WTC11 (cell line): Measurements from ENCODE around the gene DHDDS. TPM values are rescaled to one million over a fixed set of nuclear protein-coding genes. Genes with fewer than 3 reads are reported as not detected.

ENCODE experiments used
- ATAC-seq: fragments of 200-7000 bp; cut with Tn5 transposase; 2 replicates; pipeline ENCODE4 v1.10.0; 2021; ENCODE audit warnings: mild to moderate bottlenecking, moderate library complexity
- CTCF ChIA-PET: fragments of 300-600 bp; sonication (Branson Sonifier 250); formaldehyde crosslinking; loops from one replicate; lab custom pipeline; 2021; ENCODE audit warnings: antibody characterized with exemption; lab: Charles Lee
- POLR2A ChIA-PET: fragments of 350-600 bp; sonication (Branson Sonifier 250); formaldehyde crosslinking; loops from one replicate; lab custom pipeline; 2021; ENCODE audit warnings: antibody characterized with exemption; lab: Charles Lee
- DNase-seq: peaks from one replicate; pipeline ENCODE4 v3.0.0; 2021; ENCODE audit warnings: low spot score
- H3K27ac Mint-ChIP-seq: 2 replicates; pipeline ENCODE4 v1.8.0; 2021; ENCODE audit warnings: mixed read lengths
- H3K27me3 Mint-ChIP-seq: 2 replicates; pipeline ENCODE4 v1.8.0; 2021; ENCODE audit warnings: low read depth, mild to moderate bottlenecking, moderate library complexity, mixed read lengths
- H3K36me3 Mint-ChIP-seq: 2 replicates; pipeline ENCODE4 v1.8.0; 2021; ENCODE audit warnings: mixed read lengths
- H3K4me1 Mint-ChIP-seq: 2 replicates; pipeline ENCODE4 v1.8.0; 2022; ENCODE audit warnings: mixed read lengths
- H3K4me3 Mint-ChIP-seq: 2 replicates; pipeline ENCODE4 v1.8.0; 2021; ENCODE audit warnings: mild to moderate bottlenecking, moderate library complexity, mixed read lengths
- H3K9me3 Mint-ChIP-seq: 2 replicates; pipeline ENCODE4 v1.8.0; 2021; ENCODE audit warnings: mixed read lengths
- AR ChIP-seq: fragments of 250-450 bp; sonication (Bioruptor Pico); IDR thresholded peaks from 2 replicates; pipeline ENCODE4 v1.9.0; 2021; ENCODE audit warnings: mild to moderate bottlenecking
- CBFB ChIP-seq: sonication (generic); formaldehyde crosslinking; IDR thresholded peaks from 2 replicates; pipeline ENCODE4 v1.8.1; 2022; ENCODE audit warnings: mild to moderate bottlenecking, low read depth, missing genetic modification reagents
- CDX4 ChIP-seq: fragments of 250-450 bp; sonication (Bioruptor Pico); IDR thresholded peaks from 2 replicates; pipeline ENCODE4 v1.9.0; 2021; ENCODE audit warnings: moderate library complexity, mild to moderate bottlenecking, inconsistent platforms, borderline replicate concordance
- CTCF ChIP-seq: fragments of 200-600 bp; IDR thresholded peaks from 2 replicates; pipeline ENCODE4 v1.8.0; 2022; ENCODE audit warnings: antibody characterized with exemption
- ELF4 ChIP-seq: sonication (generic); formaldehyde crosslinking; IDR thresholded peaks from 2 replicates; pipeline ENCODE4 v1.8.1; 2022; ENCODE audit warnings: low read depth, mild to moderate bottlenecking, moderate library complexity, missing genetic modification reagents
- EMX1 ChIP-seq: fragments of 250-450 bp; sonication (Bioruptor Pico); IDR thresholded peaks from 2 replicates; pipeline ENCODE4 v1.8.0; 2021; ENCODE audit warnings: mild to moderate bottlenecking
- FOXP1 ChIP-seq: sonication (generic); formaldehyde crosslinking; IDR thresholded peaks from 2 replicates; pipeline ENCODE4 v1.8.0; 2022; ENCODE audit warnings: missing genetic modification reagents, mild to moderate bottlenecking, moderate library complexity, borderline replicate concordance
- GABPB1 ChIP-seq: sonication (generic); formaldehyde crosslinking; IDR thresholded peaks from 2 replicates; pipeline ENCODE4 v1.8.1; 2023; ENCODE audit warnings: mild to moderate bottlenecking, missing genetic modification reagents
- IRF1 ChIP-seq: sonication (generic); formaldehyde crosslinking; IDR thresholded peaks from 2 replicates; pipeline ENCODE4 v1.8.0; 2023; ENCODE audit warnings: missing genetic modification reagents
- JUN ChIP-seq: sonication (generic); formaldehyde crosslinking; IDR thresholded peaks from 2 replicates; pipeline ENCODE4 v1.8.0; 2023; ENCODE audit warnings: mild to moderate bottlenecking, missing genetic modification reagents
- KAT7 ChIP-seq: sonication (generic); formaldehyde crosslinking; IDR thresholded peaks from 2 replicates; pipeline ENCODE4 v1.8.1; 2023; ENCODE audit warnings: missing genetic modification reagents, mild to moderate bottlenecking, borderline replicate concordance
- MLX ChIP-seq: sonication (generic); formaldehyde crosslinking; IDR thresholded peaks from 2 replicates; pipeline ENCODE4 v1.8.1; 2023; ENCODE audit warnings: mild to moderate bottlenecking, missing genetic modification reagents, moderate library complexity
- MXD4 ChIP-seq: fragments of 250-450 bp; sonication (Bioruptor Pico); IDR thresholded peaks from 2 replicates; pipeline ENCODE4 v1.8.0; 2021; ENCODE audit warnings: mild to moderate bottlenecking, moderate library complexity, borderline replicate concordance
- NFATC4 ChIP-seq: fragments of 250-450 bp; sonication (Bioruptor Pico); IDR thresholded peaks from 2 replicates; pipeline ENCODE4 v1.9.0; 2021; ENCODE audit warnings: mild to moderate bottlenecking
- NR1H2 ChIP-seq: sonication (generic); formaldehyde crosslinking; IDR thresholded peaks from 2 replicates; pipeline ENCODE4 v1.9.0; 2021; ENCODE audit warnings: mild to moderate bottlenecking, moderate library complexity, missing genetic modification reagents
- NR3C1 ChIP-seq: sonication (generic); formaldehyde crosslinking; conservative IDR thresholded peaks from 2 replicates; pipeline ENCODE4 v1.8.1; 2023; ENCODE audit warnings: low read depth, mild to moderate bottlenecking, missing genetic modification reagents
- PRRX2 ChIP-seq: fragments of 250-450 bp; sonication (Bioruptor Pico); IDR thresholded peaks from 2 replicates; pipeline ENCODE4 v1.8.0; 2021; ENCODE audit warnings: mild to moderate bottlenecking
- RELA ChIP-seq: sonication (generic); formaldehyde crosslinking; IDR thresholded peaks from 2 replicates; pipeline ENCODE4 v1.8.1; 2022; ENCODE audit warnings: missing genetic modification reagents, mild to moderate bottlenecking, borderline replicate concordance
- SP1 ChIP-seq: sonication (generic); formaldehyde crosslinking; conservative IDR thresholded peaks from 2 replicates; pipeline ENCODE4 v1.8.1; 2022; ENCODE audit warnings: missing genetic modification reagents
- STAT6 ChIP-seq: sonication (generic); formaldehyde crosslinking; conservative IDR thresholded peaks from 2 replicates; pipeline ENCODE4 v1.8.1; 2023; ENCODE audit warnings: mild to moderate bottlenecking, low read depth, missing genetic modification reagents, moderate library complexity
- TEAD1 ChIP-seq: sonication (generic); formaldehyde crosslinking; IDR thresholded peaks from 2 replicates; pipeline ENCODE4 v1.8.0; 2022; ENCODE audit warnings: mild to moderate bottlenecking, missing genetic modification reagents
- ZNF121 ChIP-seq: sonication (generic); formaldehyde crosslinking; IDR thresholded peaks from 2 replicates; pipeline ENCODE4 v1.8.0; 2023; ENCODE audit warnings: missing genetic modification reagents
- ZNF281 ChIP-seq: sonication (generic); formaldehyde crosslinking; IDR thresholded peaks from 2 replicates; pipeline ENCODE4 v1.8.0; 2023; ENCODE audit warnings: mild to moderate bottlenecking, missing genetic modification reagents
- ZNF317 ChIP-seq: sonication (generic); formaldehyde crosslinking; IDR thresholded peaks from 2 replicates; pipeline ENCODE4 v1.8.1; 2023; ENCODE audit warnings: low read depth, mild to moderate bottlenecking, moderate library complexity, missing genetic modification reagents, borderline replicate concordance
- ZNF423 ChIP-seq: fragments of 250-450 bp; sonication (Bioruptor Pico); IDR thresholded peaks from 2 replicates; pipeline ENCODE4 v2.1.2; 2022; ENCODE audit warnings: mild to moderate bottlenecking, moderate library complexity
- ZNF671 ChIP-seq: fragments of 250-450 bp; sonication (Bioruptor Pico); IDR thresholded peaks from 2 replicates; pipeline ENCODE4 v1.8.0; 2021; ENCODE audit warnings: mild to moderate bottlenecking
- total RNA-seq: library from RNA; stranded (reverse); gene quantifications from 3 replicates; pipeline ENCODE4 v1.2.3, GENCODE V29; 2021

The DHDDS gene
- total RNA-seq, 1 experiment from 2014 or later: 55.4 TPM

- CTCF ChIA-PET: interaction anchor here (0.9 to 1.3 kb wide), 3 partner anchors 49 to 133 kb away, joined by 3 to 7 read pairs (median 3); no protein-coding TSS in a partner anchor
- Mint-ChIP-seq H3K36me3 (peaks cover 52% of the 10 kb centered on the region), H3K27me3 (no peaks in the 10 kb centered on the region; the same call in 1 of the 2 replicates), H3K9me3 (no peaks in the 10 kb centered on the region), H3K4me1 (peaks cover 64% of the 10 kb centered on the region), H3K4me3 (peak overlapping the region; percentile 98), H3K27ac (peak overlapping the region; percentile 98)
- DNase-seq (peak; percentile 73), ATAC-seq (peak; percentile 38)
- POLR2A ChIA-PET: interaction anchor here (1.0 to 1.7 kb wide), 2 partner anchors 20 to 60 kb away, joined by 3 to 5 read pairs; partner anchors contain the start of genes DHDDS and HMGN2
- TF ChIP-seq ZNF317 (CRISPR knock-in tag) (no peak), ELF4 (CRISPR knock-in tag) (no peak), NFATC4 (CRISPR knock-in tag) (no peak), ZNF423 (CRISPR knock-in tag) (no peak), GABPB1 (CRISPR knock-in tag) (no peak), ZNF121 (CRISPR knock-in tag) (no peak), CTCF (no peak), IRF1 (CRISPR knock-in tag) (no peak), PRRX2 (CRISPR knock-in tag) (0 out of 2 replicates have a peak, but pooled peaks have one; percentile 3), AR (CRISPR knock-in tag) (no peak), ZNF281 (CRISPR knock-in tag) (peak; percentile 99), JUN (CRISPR knock-in tag) (no peak), FOXP1 (CRISPR knock-in tag) (no peak; the same call in 1 of the 2 replicates), NR1H2 (CRISPR knock-in tag) (no peak), MLX (no peak), SP1 (CRISPR knock-in tag) (peak; percentile 64), MXD4 (CRISPR knock-in tag) (no peak), STAT6 (CRISPR knock-in tag) (no peak), TEAD1 (CRISPR knock-in tag) (peak; percentile 95), EMX1 (CRISPR knock-in tag) (0 out of 2 replicates have a peak, but pooled peaks have one; percentile 23), KAT7 (CRISPR knock-in tag) (no peak), CDX4 (CRISPR knock-in tag) (no peak), CBFB (CRISPR knock-in tag) (no peak), NR3C1 (no peak; the same call in 1 of the 2 replicates), ZNF671 (CRISPR knock-in tag) (0 out of 2 replicates have a peak, but pooled peaks have one; percentile 3), RELA (CRISPR knock-in tag) (no peak)
These were observed 19.8 kb upstream of the DHDDS start for GRCh38 chr1:26412180-26412840.
